WTC11 (cell line): ENCODE measurements around the gene SGSM2. TPM values are rescaled to one million over a fixed set of nuclear protein-coding genes. Genes with fewer than 3 reads are reported as not detected.

Experiments used
- ATAC-seq: fragments of 200-7000 bp; cut with Tn5 transposase; 2 replicates; pipeline ENCODE4 v1.10.0; 2021; ENCODE audit warnings: mild to moderate bottlenecking, moderate library complexity
- CTCF ChIA-PET: fragments of 300-600 bp; sonication (Branson Sonifier 250); formaldehyde crosslinking; loops from one replicate; lab custom pipeline; 2021; ENCODE audit warnings: antibody characterized with exemption; lab: Charles Lee
- POLR2A ChIA-PET: fragments of 350-600 bp; sonication (Branson Sonifier 250); formaldehyde crosslinking; loops from one replicate; lab custom pipeline; 2021; ENCODE audit warnings: antibody characterized with exemption; lab: Charles Lee
- DNase-seq: peaks from one replicate; pipeline ENCODE4 v3.0.0; 2021; ENCODE audit warnings: low spot score
- H3K27ac Mint-ChIP-seq: 2 replicates; pipeline ENCODE4 v1.8.0; 2021; ENCODE audit warnings: mixed read lengths
- H3K27me3 Mint-ChIP-seq: 2 replicates; pipeline ENCODE4 v1.8.0; 2021; ENCODE audit warnings: low read depth, mild to moderate bottlenecking, moderate library complexity, mixed read lengths
- H3K36me3 Mint-ChIP-seq: 2 replicates; pipeline ENCODE4 v1.8.0; 2021; ENCODE audit warnings: mixed read lengths
- H3K4me1 Mint-ChIP-seq: 2 replicates; pipeline ENCODE4 v1.8.0; 2022; ENCODE audit warnings: mixed read lengths
- H3K4me3 Mint-ChIP-seq: 2 replicates; pipeline ENCODE4 v1.8.0; 2021; ENCODE audit warnings: mild to moderate bottlenecking, moderate library complexity, mixed read lengths
- H3K9me3 Mint-ChIP-seq: 2 replicates; pipeline ENCODE4 v1.8.0; 2021; ENCODE audit warnings: mixed read lengths
- MXD4 ChIP-seq: fragments of 250-450 bp; sonication (Bioruptor Pico); IDR thresholded peaks from 2 replicates; pipeline ENCODE4 v1.8.0; 2021; ENCODE audit warnings: mild to moderate bottlenecking, moderate library complexity, borderline replicate concordance
- NFATC4 ChIP-seq: fragments of 250-450 bp; sonication (Bioruptor Pico); IDR thresholded peaks from 2 replicates; pipeline ENCODE4 v1.9.0; 2021; ENCODE audit warnings: mild to moderate bottlenecking
- RELA ChIP-seq: sonication (generic); formaldehyde crosslinking; IDR thresholded peaks from 2 replicates; pipeline ENCODE4 v1.8.1; 2022; ENCODE audit warnings: missing genetic modification reagents, mild to moderate bottlenecking, borderline replicate concordance
- SOX15 ChIP-seq: fragments of 250-450 bp; sonication (Bioruptor Pico); IDR thresholded peaks from 2 replicates; pipeline ENCODE4 v1.9.0; 2021; ENCODE audit warnings: mild to moderate bottlenecking
- TCF7 ChIP-seq: sonication (generic); formaldehyde crosslinking; IDR thresholded peaks from 2 replicates; pipeline ENCODE4 v1.8.0; 2022; ENCODE audit warnings: mild to moderate bottlenecking, low read depth, missing genetic modification reagents, moderate library complexity
- USF2 ChIP-seq: sonication (generic); formaldehyde crosslinking; IDR thresholded peaks from 2 replicates; pipeline ENCODE4 v1.8.1; 2023; ENCODE audit warnings: mild to moderate bottlenecking, missing genetic modification reagents, moderate library complexity
- ZBTB21 ChIP-seq: sonication (generic); formaldehyde crosslinking; IDR thresholded peaks from 2 replicates; pipeline ENCODE4 v1.8.1; 2023; ENCODE audit warnings: mild to moderate bottlenecking, missing genetic modification reagents, borderline replicate concordance
- ZNF281 ChIP-seq: sonication (generic); formaldehyde crosslinking; IDR thresholded peaks from 2 replicates; pipeline ENCODE4 v1.8.0; 2023; ENCODE audit warnings: mild to moderate bottlenecking, missing genetic modification reagents
- ZNF416 ChIP-seq: fragments of 250-450 bp; sonication (Bioruptor Pico); IDR thresholded peaks from 2 replicates; pipeline ENCODE4 v1.9.0; 2021; ENCODE audit warnings: mild to moderate bottlenecking, inconsistent platforms
- ZNF532 ChIP-seq: fragments of 250-450 bp; sonication (Bioruptor Pico); IDR thresholded peaks from 2 replicates; pipeline ENCODE4 v1.9.0; 2021; ENCODE audit warnings: mild to moderate bottlenecking, borderline replicate concordance
- total RNA-seq: library from RNA; stranded (reverse); gene quantifications from 3 replicates; pipeline ENCODE4 v1.2.3, GENCODE V29; 2021
- TF ChIP-seq, protein P1 (sequence below): sonication (generic); formaldehyde crosslinking; conservative IDR thresholded peaks from 2 replicates; pipeline ENCODE4 v1.8.1; 2023; ENCODE audit warnings: mild to moderate bottlenecking, low read depth, missing genetic modification reagents, moderate library complexity
- TF ChIP-seq, protein P2 (sequence below): fragments of 250-450 bp; sonication (Bioruptor Pico); IDR thresholded peaks from 2 replicates; pipeline ENCODE4 v1.9.0; 2021; ENCODE audit warnings: moderate library complexity, mild to moderate bottlenecking, inconsistent platforms, borderline replicate concordance
- TF ChIP-seq, protein P3 (sequence below): sonication (generic); formaldehyde crosslinking; IDR thresholded peaks from 2 replicates; pipeline ENCODE4 v1.8.1; 2023; ENCODE audit warnings: mild to moderate bottlenecking, missing genetic modification reagents
- TF ChIP-seq, protein P4 (sequence below): fragments of 250-450 bp; sonication (Bioruptor Pico); IDR thresholded peaks from 2 replicates; pipeline ENCODE4 v1.8.0; 2021; ENCODE audit warnings: mild to moderate bottlenecking
- TF ChIP-seq, protein P5 (sequence below): sonication (generic); formaldehyde crosslinking; IDR thresholded peaks from 2 replicates; pipeline ENCODE4 v1.8.1; 2023; ENCODE audit warnings: mild to moderate bottlenecking, missing genetic modification reagents, moderate library complexity

SGSM2 gene
- total RNA-seq, 1 experiment from 2014 or later: 50.3 TPM

- Mint-ChIP-seq H3K27ac (no peak overlapping the region), H3K36me3 (peaks cover 13% of the 10 kb centered on the region), H3K9me3 (no peaks in the 10 kb centered on the region), H3K4me1 (peaks cover 19% of the 10 kb centered on the region), H3K27me3 (no peaks in the 10 kb centered on the region), H3K4me3 (no peak overlapping the region)
- DNase-seq: no peak
- TF ChIP-seq ZNF281: no peak
- no peak for TF ChIP-seq MXD4 (CRISPR knock-in tag)
- TF ChIP-seq SOX15 (CRISPR knock-in tag): no peak
- TF ChIP-seq ZNF532 (CRISPR knock-in tag): no peak
- no peak for TF ChIP-seq ZNF416 (CRISPR knock-in tag)
- TF ChIP-seq, protein P1, sequence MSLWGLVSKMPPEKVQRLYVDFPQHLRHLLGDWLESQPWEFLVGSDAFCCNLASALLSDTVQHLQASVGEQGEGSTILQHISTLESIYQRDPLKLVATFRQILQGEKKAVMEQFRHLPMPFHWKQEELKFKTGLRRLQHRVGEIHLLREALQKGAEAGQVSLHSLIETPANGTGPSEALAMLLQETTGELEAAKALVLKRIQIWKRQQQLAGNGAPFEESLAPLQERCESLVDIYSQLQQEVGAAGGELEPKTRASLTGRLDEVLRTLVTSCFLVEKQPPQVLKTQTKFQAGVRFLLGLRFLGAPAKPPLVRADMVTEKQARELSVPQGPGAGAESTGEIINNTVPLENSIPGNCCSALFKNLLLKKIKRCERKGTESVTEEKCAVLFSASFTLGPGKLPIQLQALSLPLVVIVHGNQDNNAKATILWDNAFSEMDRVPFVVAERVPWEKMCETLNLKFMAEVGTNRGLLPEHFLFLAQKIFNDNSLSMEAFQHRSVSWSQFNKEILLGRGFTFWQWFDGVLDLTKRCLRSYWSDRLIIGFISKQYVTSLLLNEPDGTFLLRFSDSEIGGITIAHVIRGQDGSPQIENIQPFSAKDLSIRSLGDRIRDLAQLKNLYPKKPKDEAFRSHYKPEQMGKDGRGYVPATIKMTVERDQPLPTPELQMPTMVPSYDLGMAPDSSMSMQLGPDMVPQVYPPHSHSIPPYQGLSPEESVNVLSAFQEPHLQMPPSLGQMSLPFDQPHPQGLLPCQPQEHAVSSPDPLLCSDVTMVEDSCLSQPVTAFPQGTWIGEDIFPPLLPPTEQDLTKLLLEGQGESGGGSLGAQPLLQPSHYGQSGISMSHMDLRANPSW (CRISPR knock-in tag): no peak
- TF ChIP-seq, protein P2, sequence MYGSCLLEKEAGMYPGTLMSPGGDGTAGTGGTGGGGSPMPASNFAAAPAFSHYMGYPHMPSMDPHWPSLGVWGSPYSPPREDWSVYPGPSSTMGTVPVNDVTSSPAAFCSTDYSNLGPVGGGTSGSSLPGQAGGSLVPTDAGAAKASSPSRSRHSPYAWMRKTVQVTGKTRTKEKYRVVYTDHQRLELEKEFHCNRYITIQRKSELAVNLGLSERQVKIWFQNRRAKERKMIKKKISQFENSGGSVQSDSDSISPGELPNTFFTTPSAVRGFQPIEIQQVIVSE (CRISPR knock-in tag): no peak
- TF ChIP-seq, protein P3, sequence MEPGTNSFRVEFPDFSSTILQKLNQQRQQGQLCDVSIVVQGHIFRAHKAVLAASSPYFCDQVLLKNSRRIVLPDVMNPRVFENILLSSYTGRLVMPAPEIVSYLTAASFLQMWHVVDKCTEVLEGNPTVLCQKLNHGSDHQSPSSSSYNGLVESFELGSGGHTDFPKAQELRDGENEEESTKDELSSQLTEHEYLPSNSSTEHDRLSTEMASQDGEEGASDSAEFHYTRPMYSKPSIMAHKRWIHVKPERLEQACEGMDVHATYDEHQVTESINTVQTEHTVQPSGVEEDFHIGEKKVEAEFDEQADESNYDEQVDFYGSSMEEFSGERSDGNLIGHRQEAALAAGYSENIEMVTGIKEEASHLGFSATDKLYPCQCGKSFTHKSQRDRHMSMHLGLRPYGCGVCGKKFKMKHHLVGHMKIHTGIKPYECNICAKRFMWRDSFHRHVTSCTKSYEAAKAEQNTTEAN: no peak
- no peak for TF ChIP-seq ZBTB21
- TF ChIP-seq, protein P4, sequence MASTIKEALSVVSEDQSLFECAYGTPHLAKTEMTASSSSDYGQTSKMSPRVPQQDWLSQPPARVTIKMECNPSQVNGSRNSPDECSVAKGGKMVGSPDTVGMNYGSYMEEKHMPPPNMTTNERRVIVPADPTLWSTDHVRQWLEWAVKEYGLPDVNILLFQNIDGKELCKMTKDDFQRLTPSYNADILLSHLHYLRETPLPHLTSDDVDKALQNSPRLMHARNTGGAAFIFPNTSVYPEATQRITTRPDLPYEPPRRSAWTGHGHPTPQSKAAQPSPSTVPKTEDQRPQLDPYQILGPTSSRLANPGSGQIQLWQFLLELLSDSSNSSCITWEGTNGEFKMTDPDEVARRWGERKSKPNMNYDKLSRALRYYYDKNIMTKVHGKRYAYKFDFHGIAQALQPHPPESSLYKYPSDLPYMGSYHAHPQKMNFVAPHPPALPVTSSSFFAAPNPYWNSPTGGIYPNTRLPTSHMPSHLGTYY (CRISPR knock-in tag): no peak
- TF ChIP-seq RELA (CRISPR knock-in tag): no peak
- no peak for TF ChIP-seq TCF7 (CRISPR knock-in tag)
- no peak for TF ChIP-seq NFATC4
- no peak for TF ChIP-seq USF2 (CRISPR knock-in tag)
- TF ChIP-seq, protein P5, sequence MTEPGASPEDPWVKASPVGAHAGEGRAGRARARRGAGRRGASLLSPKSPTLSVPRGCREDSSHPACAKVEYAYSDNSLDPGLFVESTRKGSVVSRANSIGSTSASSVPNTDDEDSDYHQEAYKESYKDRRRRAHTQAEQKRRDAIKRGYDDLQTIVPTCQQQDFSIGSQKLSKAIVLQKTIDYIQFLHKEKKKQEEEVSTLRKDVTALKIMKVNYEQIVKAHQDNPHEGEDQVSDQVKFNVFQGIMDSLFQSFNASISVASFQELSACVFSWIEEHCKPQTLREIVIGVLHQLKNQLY (CRISPR knock-in tag): no peak
- CTCF ChIA-PET: no interaction called here
- no peak for ATAC-seq
- POLR2A ChIA-PET: no interaction called here
These were observed 6.1 kb downstream of the SGSM2 start for GRCh38 chr17:2343421-2343820.
